ENCODE measurements around the gene MICAL2.

GRCh38 chr11:12276356-12276755 is 166.0 kb downstream of the MICAL2 start:
- TF ChIP-seq EZH2phosphoT487 (IDR thresholded peaks at IDR 0.05; ENCODE audit: borderline replicate concordance, low read depth, low read length) (no peak), CTCF (conservative IDR thresholded peaks at IDR 0.05; ENCODE audit: low read length) (no peak)

Data from OCI-LY7 (cell line).